HPDE6-E6E7 (cell line): ENCODE results near the gene ANKRD10.

ENCODE experiments used
- DNase-seq: peaks from one replicate; pipeline ENCODE4 v3.0.0; 2011; ENCODE audit warnings: missing footprints; ENCODE audit errors: extremely low spot score

The ANKRD10 gene

GRCh38 chr13:110885966-110886869 lies 28.7 kb downstream of the ANKRD10 start:
- no peak for DNase-seq

GRCh38 chr13:110885516-110885915 lies 29.4 kb downstream of the ANKRD10 start:
- DNase-seq = no peak

GRCh38 chr13:110884517-110884916 lies 30.4 kb downstream of the ANKRD10 start:
- DNase-seq = no peak

- no peak for DNase-seq
Observed at GRCh38 chr13:110883542-110883941, 31.3 kb downstream of the ANKRD10 start.

GRCh38 chr13:110882972-110883371 lies 31.9 kb downstream of the ANKRD10 start:
- DNase-seq = no peak

GRCh38 chr13:110881839-110882627 lies 32.8 kb downstream of the ANKRD10 start:
- DNase-seq = no peak

GRCh38 chr13:110880627-110881026 lies 34.2 kb downstream of the ANKRD10 start:
- DNase-seq = no peak

- DNase-seq = no peak
Observed at GRCh38 chr13:110879482-110879881, 35.4 kb downstream of the ANKRD10 start.

GRCh38 chr13:110877737-110878258 lies 37.1 kb downstream of the ANKRD10 start:
- DNase-seq = no peak

GRCh38 chr13:110876609-110877008 lies 38.3 kb downstream of the ANKRD10 start:
- DNase-seq = no peak

- DNase-seq = no peak
Observed at GRCh38 chr13:110875241-110875640, 39.6 kb downstream of the ANKRD10 start.

GRCh38 chr13:110874508-110874960 lies 40.3 kb downstream of the ANKRD10 start:
- DNase-seq = peak; percentile 80

GRCh38 chr13:110873639-110874507 lies 41.0 kb downstream of the ANKRD10 start:
- DNase-seq = no peak

- no peak for DNase-seq
Observed at GRCh38 chr13:110872768-110873638, 41.9 kb downstream of the ANKRD10 start.

- no peak for DNase-seq
Observed at GRCh38 chr13:110872034-110872767, 42.7 kb downstream of the ANKRD10 start.

GRCh38 chr13:110869805-110870706 lies 44.8 kb downstream of the ANKRD10 start:
- DNase-seq = peak; percentile 96

GRCh38 chr13:110869231-110869804 lies 45.6 kb downstream of the ANKRD10 start:
- no peak for DNase-seq

- DNase-seq = no peak
Observed at GRCh38 chr13:110868720-110869119, 46.1 kb downstream of the ANKRD10 start.
